Suprapubic skin (tissue), 3 donors: ENCODE data around the gene KCNH5.

ENCODE experiments used
- CTCF ChIP-seq, 2 donors: fragments of 200-600 bp in 1 of 2; fragments of 450-650 bp in 1 of 2; sonication (generic) in 1 of 2; IDR thresholded peaks; one replicate each; pipeline ENCODE4 v1.5.1; 2016 to 2019; ENCODE audit warnings: antibody characterized with exemption in 2 of 2, mild to moderate bottlenecking in 1 of 2, moderate library complexity in 1 of 2
- EP300 ChIP-seq: sonication (generic); formaldehyde crosslinking; IDR thresholded peaks from one replicate; pipeline ENCODE4 v1.6.1; 2017; ENCODE audit warnings: antibody characterized with exemption

GRCh38 chr14:62947301-62947700 lies 98.0 kb downstream of the KCNH5 start:
- no peak for TF ChIP-seq CTCF (IDR thresholded peaks at IDR 0.05)
- TF ChIP-seq EP300 = no peak
